PC-3 (cell line): ENCODE results near the gene TECPR2.

ENCODE experiments used
- EZH2 ChIP-seq: fragments of 300-600 bp; sonication (generic); IDR thresholded peaks from one replicate; pipeline ENCODE4 v1.6.1; 2017; ENCODE audit warnings: antibody characterized with exemption, mild to moderate bottlenecking, low read length; ENCODE audit not compliant: unreplicated experiment
- EZH2phosphoT487 ChIP-seq: fragments of 300-600 bp; sonication (generic); IDR thresholded peaks from 2 replicates; pipeline ENCODE4 v1.6.1; 2018; ENCODE audit warnings: mild to moderate bottlenecking, antibody characterized with exemption, low read length, borderline replicate concordance
- TF ChIP-seq, protein P1 (sequence below): fragments of 300-600 bp; sonication (generic); conservative IDR thresholded peaks from 2 replicates; pipeline ENCODE4 v1.5.1; 2017; ENCODE audit warnings: antibody characterized with exemption, low read depth, mild to moderate bottlenecking, low read length

DNA sequence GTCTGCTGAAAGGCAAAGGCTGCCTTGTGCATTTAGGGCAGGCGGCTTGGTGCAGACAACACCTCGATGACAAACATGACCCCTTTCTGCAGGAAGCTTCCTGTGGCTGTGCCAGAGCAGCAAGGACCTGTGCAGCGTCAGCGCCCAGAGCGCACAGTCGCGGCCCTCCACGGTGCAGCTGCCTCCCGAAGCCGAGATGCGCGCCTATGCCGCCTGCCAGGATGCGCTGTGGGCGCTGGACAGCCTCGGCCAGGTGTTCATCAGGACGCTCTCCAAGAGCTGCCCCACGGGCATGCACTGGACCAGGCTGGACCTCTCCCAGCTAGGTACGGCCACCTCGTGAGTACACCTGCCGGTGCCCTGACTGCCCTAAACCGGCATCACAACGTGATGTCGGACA, 89.6 kb downstream of the TECPR2 start:
- TF ChIP-seq, protein P1, sequence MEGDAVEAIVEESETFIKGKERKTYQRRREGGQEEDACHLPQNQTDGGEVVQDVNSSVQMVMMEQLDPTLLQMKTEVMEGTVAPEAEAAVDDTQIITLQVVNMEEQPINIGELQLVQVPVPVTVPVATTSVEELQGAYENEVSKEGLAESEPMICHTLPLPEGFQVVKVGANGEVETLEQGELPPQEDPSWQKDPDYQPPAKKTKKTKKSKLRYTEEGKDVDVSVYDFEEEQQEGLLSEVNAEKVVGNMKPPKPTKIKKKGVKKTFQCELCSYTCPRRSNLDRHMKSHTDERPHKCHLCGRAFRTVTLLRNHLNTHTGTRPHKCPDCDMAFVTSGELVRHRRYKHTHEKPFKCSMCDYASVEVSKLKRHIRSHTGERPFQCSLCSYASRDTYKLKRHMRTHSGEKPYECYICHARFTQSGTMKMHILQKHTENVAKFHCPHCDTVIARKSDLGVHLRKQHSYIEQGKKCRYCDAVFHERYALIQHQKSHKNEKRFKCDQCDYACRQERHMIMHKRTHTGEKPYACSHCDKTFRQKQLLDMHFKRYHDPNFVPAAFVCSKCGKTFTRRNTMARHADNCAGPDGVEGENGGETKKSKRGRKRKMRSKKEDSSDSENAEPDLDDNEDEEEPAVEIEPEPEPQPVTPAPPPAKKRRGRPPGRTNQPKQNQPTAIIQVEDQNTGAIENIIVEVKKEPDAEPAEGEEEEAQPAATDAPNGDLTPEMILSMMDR, result no peak
- TF ChIP-seq EZH2, result no peak
- TF ChIP-seq EZH2phosphoT487, result no peak
